GM12878 (cell line): ENCODE data around the gene NCAM2. TPM values are rescaled to one million over a fixed set of nuclear protein-coding genes. Genes with fewer than 3 reads are reported as not detected.

Experiments
- ATAC-seq: fragments of 200-7000 bp; cut with Tn5 transposase; 3 replicates; pipeline ENCODE4 v1.9.1; 2020; ENCODE audit warnings: mild to moderate bottlenecking, moderate library complexity
- BruUV-seq: library from RNA; stranded (reverse); fragments of 400-500 nt; replicated peaks from 2 replicates; lab custom pipeline; 2021; lab: Mats Ljungman, UMichigan
- CTCF ChIA-PET: fragments of 300-600 bp; sonication (Branson Sonifier 250); formaldehyde crosslinking; extraction: SDS; loops from one replicate; lab custom pipeline; 2021; ENCODE audit warnings: inconsistent platforms; lab: Yijun Ruan, JAX
- POLR2A ChIA-PET: fragments of 350-600 bp; formaldehyde crosslinking; extraction: SDS; loops from one replicate; lab custom pipeline; 2021; ENCODE audit warnings: inconsistent platforms; lab: Charles Lee
- RAD21 ChIA-PET: fragments of 300-600 bp; sonication (Branson Sonifier 250); formaldehyde crosslinking; loops from one replicate; lab custom pipeline; 2023; ENCODE audit warnings: antibody characterized with exemption; ENCODE audit not compliant: unreplicated experiment; lab: Charles Lee
- SMC1A ChIA-PET: fragments of 300-600 bp; sonication (Branson Sonifier 250); formaldehyde crosslinking; loops from one replicate; lab custom pipeline; 2023; ENCODE audit not compliant: unreplicated experiment, uncharacterized antibody; lab: Charles Lee
- DNase-seq: peaks from one replicate; pipeline ENCODE4 v3.0.0-alpha.2; 2011; ENCODE audit warnings: low read depth, low spot score
- FAIRE-seq: peaks from 3 replicates; lab custom pipeline; 2011; peaks lifted over from hg19 to GRCh38; lab: Jason Lieb, UNC
- H2AFZ ChIP-seq: 2 replicates; pipeline ENCODE4 v1.6.0; 2011; ENCODE audit warnings: low read depth, low read length, control low read depth; ENCODE audit not compliant: control insufficient read depth
- H3K27ac ChIP-seq: 2 replicates; pipeline ENCODE4 v1.5.1; 2011; ENCODE audit warnings: control low read depth; ENCODE audit not compliant: control insufficient read depth, insufficient read depth
- H3K27me3 ChIP-seq, 2 experiments: replicated peaks in 1 of 2; 2 replicates each; pipeline versions ENCODE4 v1.6.0 to v1.6.1; 2011; ENCODE audit warnings: low read length in 1 of 2; ENCODE audit not compliant: control insufficient read depth in 2 of 2, insufficient read depth in 2 of 2
- H3K36me3 ChIP-seq, 2 experiments: 2 replicates each; pipeline ENCODE4 v1.5.1; 2011; ENCODE audit warnings: low read length in 1 of 2; ENCODE audit not compliant: control insufficient read depth in 2 of 2, insufficient read depth in 2 of 2
- H3K4me1 ChIP-seq: 2 replicates; pipeline ENCODE4 v1.6.1; 2011; ENCODE audit warnings: mild to moderate bottlenecking, low read length, moderate library complexity, mixed read lengths; ENCODE audit not compliant: control insufficient read depth, insufficient read depth
- H3K4me2 ChIP-seq: 2 replicates; pipeline ENCODE4 v1.6.0; 2011; ENCODE audit warnings: control low read depth; ENCODE audit not compliant: control insufficient read depth, insufficient read depth
- H3K4me3 ChIP-seq: fragments of 200-600 bp; sonication (generic); 2 replicates; pipeline ENCODE4 v1.5.1; 2016
- H3K79me2 ChIP-seq: 2 replicates; pipeline ENCODE4 v1.6.0; 2011; ENCODE audit warnings: low read length; ENCODE audit not compliant: control insufficient read depth, insufficient read depth
- H3K9ac ChIP-seq: 2 replicates; pipeline ENCODE4 v1.8.0; 2011; ENCODE audit warnings: low read length, control low read depth, mixed read lengths; ENCODE audit not compliant: control insufficient read depth, insufficient read depth
- H3K9me3 ChIP-seq: replicated peaks from 3 replicates; pipeline ENCODE4 v1.5.1; 2011; ENCODE audit warnings: mild to moderate bottlenecking, low read length; ENCODE audit not compliant: control insufficient read depth, insufficient read depth
- H4K20me1 ChIP-seq: 2 replicates; pipeline ENCODE4 v1.6.0; 2011; ENCODE audit not compliant: control insufficient read depth, insufficient read depth
- BCLAF1 ChIP-seq: fragments of 450-650 bp; IDR thresholded peaks from 2 replicates; pipeline ENCODE4 v1.6.1; 2017; ENCODE audit warnings: antibody characterized with exemption, mild to moderate bottlenecking, moderate library complexity
- E4F1 ChIP-seq: fragments of 450-650 bp; IDR thresholded peaks from 2 replicates; pipeline ENCODE4 v1.6.1; 2018; ENCODE audit warnings: borderline replicate concordance, mild to moderate bottlenecking; ENCODE audit not compliant: partially characterized antibody
- IRF5 ChIP-seq: fragments of 450-650 bp; IDR thresholded peaks from 2 replicates; pipeline ENCODE4 v1.6.1; 2017; ENCODE audit warnings: borderline replicate concordance
- LARP7 ChIP-seq: fragments of 450-650 bp; IDR thresholded peaks from 2 replicates; pipeline ENCODE4 v1.6.1; 2017; ENCODE audit warnings: mild to moderate bottlenecking
- MXI1 ChIP-seq: fragments of 150-350 bp; IDR thresholded peaks from 2 replicates; pipeline ENCODE4 v1.6.1; 2011; ENCODE audit warnings: low read depth, mild to moderate bottlenecking, inconsistent platforms, low read length, improper control_type of control experiment
- PML ChIP-seq: IDR thresholded peaks from 2 replicates; pipeline ENCODE4 v1.6.1; 2012; ENCODE audit warnings: low read length, inconsistent platforms
- SRF ChIP-seq, 2 experiments: IDR thresholded peaks; 2 replicates each; pipeline ENCODE4 v1.6.1; 2011; ENCODE audit warnings: low read depth in 2 of 2, low read length in 2 of 2, mild to moderate bottlenecking in 1 of 2, moderate library complexity in 1 of 2
- TBL1XR1 ChIP-seq: IDR thresholded peaks from 2 replicates; pipeline ENCODE4 v1.6.1; 2012; ENCODE audit warnings: low read depth, low read length, improper control_type of control experiment
- ZNF384 ChIP-seq: IDR thresholded peaks from 2 replicates; pipeline ENCODE4 v1.6.1; 2012; ENCODE audit warnings: low read depth, mild to moderate bottlenecking, low read length, improper control_type of control experiment, borderline replicate concordance
- ZNF592 ChIP-seq: fragments of 450-650 bp; IDR thresholded peaks from 2 replicates; pipeline ENCODE4 v1.6.1; 2017; ENCODE audit warnings: mild to moderate bottlenecking, moderate library complexity
- WGBS: methylation state at CpG from one replicate; pipeline ENCODE4 v1.1.6; 2016; ENCODE audit warnings: low lambda C conversion rate; ENCODE audit not compliant: insufficient replicate concordance, insufficient coverage; ENCODE audit errors: missing lambda C conversion rate; 5-methylcytosine and 5-hydroxymethylcytosine counted together
- in situ Hi-C: fragments of 300-500 bp; cut with MboI; formaldehyde crosslinking; loops from 9 replicates; pipeline ENCODE4 v1.14.3; 2018; ENCODE audit warnings: mixed read lengths
- intact Hi-C: fragments of 100-400 bp; cut with micrococcal nuclease; formaldehyde crosslinking; loops from one replicate; pipeline ENCODE4 v1.14.2; 2022; ENCODE audit not compliant: unreplicated experiment
- polyA plus RNA-seq, 11 experiments: library from polyadenylated mRNA; depleted of rRNA in 4 of 11; unstranded in 6 of 11; stranded (reverse) in 5 of 11; fragments of >200 nt; fragmentation: Nextera tagmentation in 4 of 11; fragmentation: Illumina TruSeq in 1 of 11; extraction: Ambion mirVana in 4 of 11; extraction: Trizol in 1 of 11; gene quantifications; 1 replicate in 1 of 11; 2 replicates in 10 of 11; pipeline versions ENCODE4 v1.2.1 to v1.2.3, GENCODE V29; 2011 to 2016; ENCODE audit warnings: inconsistent platforms in 2 of 11, missing spikeins in 2 of 11, low read depth in 1 of 11
- total RNA-seq, 4 experiments: library from RNA; depleted of rRNA in 3 of 4; stranded (reverse); fragments of >200 nt in 3 of 4; fragmentation: Illumina TruSeq in 1 of 4; extraction: Trizol in 1 of 4; gene quantifications; 2 replicates each; pipeline versions ENCODE4 v1.2.1 to v1.2.3, GENCODE V29; 2013 to 2021

Gene NCAM2
- total and polyA plus RNA-seq, 10 of the 15 experiments (the other 5 are each of a cell fraction or from before 2014, with no cell fraction given) = 0.23 to 0.27 TPM; not detected in 8

- H3K4me1 ChIP-seq = no peaks in the 10 kb centered on the region
- ChIA-PET RAD21 (no interaction called here), POLR2A (no interaction called here), SMC1A (interaction anchor here (0.6 kb wide), 1 partner anchor 194 kb away, joined by 3 read pairs; no protein-coding TSS in a partner anchor)
- no peak for FAIRE-seq
- TF ChIP-seq MXI1 (no peak), LARP7 (no peak), BCLAF1 (no peak), E4F1 (no peak), TBL1XR1 (no peak), ZNF592 (no peak), PML (no peak), ZNF384 (no peak), SRF (IDR thresholded peaks at IDR 0.05; ENCODE audit: low read depth in 2 of 2, low read length in 2 of 2) (no peak), IRF5 (no peak)
- TF ChIP-seq, all 136 proteins: peak for 0
- no peak overlapping the region for H2AFZ ChIP-seq
- CTCF ChIA-PET = no interaction called here
- H3K27ac ChIP-seq = no peak overlapping the region
- no peak for DNase-seq
- no peak overlapping the region for H3K4me2 ChIP-seq
- WGBS = 0% methylated on average over 4 of the region's 4 CpGs
- no peaks in the 10 kb centered on the region for H3K79me2 ChIP-seq
- BruUV-seq = no TSS peak
- no peaks in the 10 kb centered on the region for H3K27me3 ChIP-seq
- no peak for ATAC-seq
- no peak overlapping the region for H3K4me3 ChIP-seq
- H3K9me3 ChIP-seq = no peaks in the 10 kb centered on the region
- H3K36me3 ChIP-seq = no peaks in the 10 kb centered on the region
- in situ Hi-C loops (no loop called here), intact Hi-C loops (no loop called here)
- H4K20me1 ChIP-seq = no peaks in the 10 kb centered on the region
- no peak overlapping the region for H3K9ac ChIP-seq
These were observed 292.5 kb downstream of the NCAM2 start for GRCh38 chr21:21290751-21291150.
